Cardiac atrium fibroblast (primary cell): ENCODE data around the gene NOL4L. TPM values are rescaled to one million over a fixed set of nuclear protein-coding genes. Genes with fewer than 3 reads are reported as not detected.

ENCODE experiments used
- total RNA-seq: library from RNA; depleted of rRNA; stranded (reverse); fragments of >200 nt; gene quantifications from 2 replicates; pipeline ENCODE4 v1.2.3, GENCODE V29; 2015

The NOL4L gene, protein sequence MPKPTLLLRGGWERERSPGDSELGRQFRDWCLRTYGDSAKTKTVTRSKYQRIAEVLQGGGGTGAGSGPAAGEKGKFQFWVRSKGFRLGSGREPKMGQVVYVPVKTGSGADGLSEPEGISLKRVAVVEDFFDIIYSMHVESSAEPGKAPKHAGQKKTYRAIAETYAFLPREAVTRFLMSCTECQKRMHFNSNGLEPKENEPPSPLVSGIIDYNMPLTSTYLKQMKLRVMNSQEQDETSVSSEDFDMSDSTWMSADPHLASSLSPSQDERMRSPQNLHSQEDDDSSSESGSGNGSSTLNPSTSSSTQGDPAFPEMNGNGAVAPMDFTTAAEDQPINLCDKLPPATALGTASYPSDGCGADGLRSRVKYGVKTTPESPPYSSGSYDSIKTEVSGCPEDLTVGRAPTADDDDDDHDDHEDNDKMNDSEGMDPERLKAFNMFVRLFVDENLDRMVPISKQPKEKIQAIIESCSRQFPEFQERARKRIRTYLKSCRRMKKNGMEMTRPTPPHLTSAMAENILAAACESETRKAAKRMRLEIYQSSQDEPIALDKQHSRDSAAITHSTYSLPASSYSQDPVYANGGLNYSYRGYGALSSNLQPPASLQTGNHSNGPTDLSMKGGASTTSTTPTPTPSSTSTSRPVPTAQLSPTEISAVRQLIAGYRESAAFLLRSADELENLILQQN
- total RNA-seq = 5.1 and 8.1 TPM in 2 replicates

DNA sequence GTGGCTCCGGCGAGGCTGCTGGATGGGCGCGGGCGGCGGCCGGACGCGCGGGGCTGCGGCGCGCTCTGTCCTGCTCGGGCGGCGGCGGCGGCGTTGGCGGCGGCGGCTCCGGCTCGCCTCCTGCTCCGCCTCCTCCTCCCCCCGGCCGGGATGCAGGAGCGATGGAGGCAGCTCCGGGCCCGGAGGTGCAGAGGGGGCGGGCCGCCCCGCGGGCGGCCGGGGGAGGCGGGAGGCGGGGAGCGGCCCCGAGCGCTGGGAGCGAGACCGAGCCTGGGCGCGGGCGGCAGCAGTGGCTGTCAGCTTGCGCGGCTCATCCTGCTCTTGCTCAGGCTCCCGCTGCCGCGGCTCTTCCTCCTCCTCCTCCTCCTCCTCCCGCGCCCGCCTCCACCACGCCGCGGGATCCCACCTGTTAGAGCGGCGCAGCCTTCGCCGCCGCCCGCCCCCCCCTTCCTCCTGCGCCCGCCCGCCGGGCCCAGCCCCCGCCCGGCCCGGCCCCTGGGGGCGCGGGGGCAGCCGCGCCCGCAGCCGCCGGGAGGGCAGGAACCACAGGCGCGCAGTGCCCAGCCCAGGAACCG, at the start of gene NOL4L:
Gene NOL4L, minus strand, starts transcription at position 323 of the 575 bp plus-strand sequence. CDS start 443 bp downstream, outside the sequence.

Other genes with a start within 250 kb of the NOL4L start
- 27.7 and 31.6 TPM in 2 replicates for gene ASXL1, start 227.0 kb downstream of the NOL4L start, total RNA-seq
- gene C20orf203, start 88.6 kb upstream of the NOL4L start, total RNA-seq = not detected in 2 replicates
- gene COMMD7, start 158.1 kb upstream of the NOL4L start, total RNA-seq = 15.2 and 25.1 TPM in 2 replicates
- gene DNMT3B, start 177.1 kb upstream of the NOL4L start, total RNA-seq = 0.65 and 2.5 TPM in 2 replicates
- gene MAPRE1, start 234.6 kb upstream of the NOL4L start, total RNA-seq = 64.4 and 70.6 TPM in 2 replicates